Ectodermal cell (in vitro differentiated cells): ENCODE data around the gene SSUH2.

Source experiments
- H3K27ac ChIP-seq: 2 replicates; pipeline ENCODE4 v1.7.0; 2013; ENCODE audit warnings: mild to moderate bottlenecking, low read depth, low read length; ENCODE audit not compliant: insufficient read depth, poor library complexity, severe bottlenecking
- H3K27me3 ChIP-seq: 2 replicates; pipeline ENCODE4 v1.7.0; 2013; ENCODE audit warnings: mild to moderate bottlenecking, low read length; ENCODE audit not compliant: insufficient read depth, control insufficient read depth, poor library complexity, severe bottlenecking
- H3K36me3 ChIP-seq: one replicate; pipeline ENCODE4 v1.7.0; 2013; ENCODE audit warnings: low read length; ENCODE audit not compliant: control insufficient read depth, insufficient read depth
- H3K4me1 ChIP-seq: one replicate; pipeline ENCODE4 v1.7.0; 2013; ENCODE audit warnings: low read length; ENCODE audit not compliant: control insufficient read depth, insufficient read depth
- H3K4me3 ChIP-seq: 2 replicates; pipeline ENCODE4 v1.7.0; 2013; ENCODE audit warnings: low read depth, low read length, control low read depth; ENCODE audit not compliant: insufficient read depth
- H3K9me3 ChIP-seq: 2 replicates; pipeline ENCODE4 v1.7.0; 2013; ENCODE audit warnings: mild to moderate bottlenecking, low read length, moderate library complexity; ENCODE audit not compliant: control insufficient read depth
- WGBS, 2 experiments: methylation state at CpG; one replicate each; pipeline ENCODE4 v1.1.7; 2013; ENCODE audit warnings: missing lambda C conversion rate in 2 of 2; 5-methylcytosine and 5-hydroxymethylcytosine counted together

Gene SSUH2

DNA sequence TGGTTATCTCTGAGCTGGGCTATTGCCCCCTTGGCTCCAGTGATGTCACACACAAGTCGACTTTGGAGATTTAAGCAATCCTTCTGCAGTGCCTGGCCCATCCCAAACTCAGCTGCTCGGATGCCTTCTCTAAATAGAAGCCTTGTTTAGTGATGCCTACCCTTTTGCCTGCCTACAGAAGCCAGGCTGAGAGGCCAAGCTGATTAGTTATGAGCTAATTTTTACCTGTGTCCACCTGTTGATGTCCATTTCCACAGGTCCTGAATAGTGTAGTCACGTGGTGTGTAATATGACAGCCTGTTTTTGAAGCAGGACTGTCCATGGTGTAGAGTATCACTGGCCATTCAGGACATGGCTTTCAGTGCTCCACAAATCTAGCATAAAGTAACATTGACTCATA is 45.5 kb downstream of the SSUH2 start:
- Histone ChIP-seq H3K27me3 (no peaks in the 10 kb centered on the region), H3K36me3 (no peaks in the 10 kb centered on the region), H3K9me3 (no peaks in the 10 kb centered on the region), H3K4me1 (no peaks in the 10 kb centered on the region), H3K27ac (no peak overlapping the region), H3K4me3 (no peak overlapping the region)
- 90 to 95% methylated on average over 3 of the region's 3 CpGs for WGBS, 2 experiments

DNA sequence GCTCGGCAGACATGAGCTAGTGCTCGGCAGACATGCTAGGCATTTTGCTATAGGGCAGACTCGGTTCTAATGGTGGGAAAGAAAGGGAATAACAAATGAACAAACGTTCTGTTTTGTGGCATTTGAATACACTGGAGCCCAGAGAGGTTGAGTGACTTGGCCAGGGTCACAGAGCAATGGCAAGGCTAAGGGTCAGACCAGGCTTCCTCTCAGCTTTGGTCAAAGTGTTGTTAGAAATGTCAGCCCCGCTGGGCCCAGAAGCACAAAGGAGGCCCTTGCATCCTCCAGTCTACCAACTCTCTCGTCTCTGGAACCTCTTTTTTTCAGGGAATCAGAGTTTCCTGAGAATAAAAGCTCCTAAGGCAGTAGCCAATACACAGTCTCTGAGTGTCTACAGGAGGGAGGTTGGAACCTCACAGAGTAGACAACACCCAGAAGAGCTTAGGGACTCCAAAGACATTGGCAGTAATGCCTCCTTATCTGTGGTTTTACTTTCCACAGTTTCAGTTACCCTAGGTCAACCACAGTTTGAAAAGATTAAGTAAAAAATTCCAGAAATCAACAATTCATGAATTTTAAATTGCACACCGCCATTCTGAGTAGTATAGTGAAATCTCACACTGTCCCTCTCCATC is 47.3 kb downstream of the SSUH2 start:
- Histone ChIP-seq H3K4me3 (no peak overlapping the region), H3K27me3 (no peaks in the 10 kb centered on the region), H3K9me3 (no peaks in the 10 kb centered on the region), H3K27ac (no peak overlapping the region), H3K36me3 (no peaks in the 10 kb centered on the region), H3K4me1 (no peaks in the 10 kb centered on the region)
- 81 to 86% methylated on average over 7 of the region's 7 CpGs for WGBS, 2 experiments

GRCh38 chr3:8596321-8597218 is 48.0 kb downstream of the SSUH2 start:
- no peaks in the 10 kb centered on the region for H3K4me1 ChIP-seq
- H3K9me3 ChIP-seq = no peaks in the 10 kb centered on the region
- H3K4me3 ChIP-seq = no peak overlapping the region
- H3K27me3 ChIP-seq = no peaks in the 10 kb centered on the region
- H3K36me3 ChIP-seq = no peaks in the 10 kb centered on the region
- H3K27ac ChIP-seq = no peak overlapping the region
- WGBS, 2 experiments = 88 to 89% methylated on average over 18 of the region's 18 CpGs

DNA sequence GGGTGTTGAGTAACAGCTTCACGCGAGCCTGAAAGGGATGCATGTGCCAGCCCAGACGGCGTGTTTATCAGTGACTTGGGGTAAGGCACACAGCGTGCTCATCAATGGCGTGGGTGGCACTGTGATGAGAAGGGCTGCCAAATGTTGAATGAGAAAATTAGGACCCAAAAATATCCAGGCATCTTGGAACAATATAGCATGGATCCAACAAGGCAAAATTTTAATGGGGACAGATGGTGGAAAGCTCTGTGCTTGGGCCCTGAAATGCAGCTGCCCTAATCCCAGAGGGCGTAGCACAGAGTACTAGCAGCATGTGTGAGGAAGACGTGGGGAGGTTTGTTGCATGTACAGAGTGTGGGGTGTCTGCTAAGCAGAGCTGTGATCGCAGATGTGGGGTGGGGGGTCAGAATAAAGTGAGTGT is 48.9 kb downstream of the SSUH2 start:
- Histone ChIP-seq H3K27ac (no peak overlapping the region), H3K27me3 (no peaks in the 10 kb centered on the region), H3K9me3 (no peaks in the 10 kb centered on the region), H3K4me1 (no peaks in the 10 kb centered on the region), H3K36me3 (no peaks in the 10 kb centered on the region), H3K4me3 (no peak overlapping the region)
- WGBS, 2 experiments = 95 to 97% methylated on average over 9 of the region's 9 CpGs

GRCh38 chr3:8595252-8595651 is 49.3 kb downstream of the SSUH2 start:
- Histone ChIP-seq H3K36me3 (no peaks in the 10 kb centered on the region), H3K27ac (no peak overlapping the region), H3K4me1 (no peaks in the 10 kb centered on the region), H3K9me3 (no peaks in the 10 kb centered on the region), H3K4me3 (no peak overlapping the region), H3K27me3 (no peaks in the 10 kb centered on the region)
- WGBS, 2 experiments = 73% methylated on average over 3 of the region's 3 CpGs

GRCh38 chr3:8593021-8593827 is 51.4 kb downstream of the SSUH2 start:
- no peak overlapping the region for H3K27ac ChIP-seq
- H3K27me3 ChIP-seq = no peaks in the 10 kb centered on the region
- no peaks in the 10 kb centered on the region for H3K9me3 ChIP-seq
- H3K36me3 ChIP-seq = no peaks in the 10 kb centered on the region
- H3K4me3 ChIP-seq = no peak overlapping the region
- 82 to 83% methylated on average over 9 of the region's 9 CpGs for WGBS, 2 experiments
- no peaks in the 10 kb centered on the region for H3K4me1 ChIP-seq

DNA sequence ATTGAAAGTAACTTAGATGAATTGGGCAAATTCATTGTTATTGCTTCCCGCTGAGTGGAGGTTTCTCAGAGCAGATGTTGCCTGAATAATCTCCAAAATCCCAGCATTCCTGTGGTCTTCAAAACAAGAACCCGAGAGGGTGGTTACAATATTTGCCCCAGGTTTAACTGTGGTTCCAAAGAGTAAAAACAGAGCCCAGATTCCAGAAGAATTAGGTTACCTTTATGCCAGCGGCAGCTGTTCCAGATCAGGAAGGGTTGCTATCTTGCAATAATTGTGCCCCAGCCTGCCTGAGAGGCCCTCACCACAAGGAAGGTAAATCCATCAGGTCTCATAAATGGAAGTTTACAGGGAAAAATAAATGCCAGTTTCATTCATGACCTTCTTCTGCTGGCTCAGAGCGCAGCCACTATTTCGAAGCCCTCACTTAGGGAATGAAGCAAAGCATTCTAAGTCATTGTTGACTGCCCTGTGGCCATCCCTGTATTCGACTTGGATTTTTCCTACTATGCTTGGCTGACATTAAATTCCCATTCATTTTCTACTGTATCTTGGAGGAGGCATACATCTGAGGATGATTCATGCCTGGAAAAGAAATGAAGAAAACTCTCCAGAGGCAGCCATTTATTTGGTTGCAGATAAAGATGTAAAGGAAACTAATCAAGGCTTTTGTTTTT is 54.6 kb downstream of the SSUH2 start:
- Histone ChIP-seq H3K36me3 (no peaks in the 10 kb centered on the region), H3K4me1 (no peaks in the 10 kb centered on the region), H3K27me3 (no peaks in the 10 kb centered on the region), H3K27ac (no peak overlapping the region), H3K4me3 (no peak overlapping the region), H3K9me3 (no peaks in the 10 kb centered on the region)
- WGBS, 2 experiments = 91 to 95% methylated on average over 6 of the region's 6 CpGs

GRCh38 chr3:8584661-8585060 is 59.9 kb downstream of the SSUH2 start:
- WGBS, 2 experiments = 92 to 95% methylated on average over 2 of the region's 2 CpGs
- H3K4me3 ChIP-seq = no peak overlapping the region
- no peak overlapping the region for H3K27ac ChIP-seq
- no peaks in the 10 kb centered on the region for H3K36me3 ChIP-seq
- H3K27me3 ChIP-seq = no peaks in the 10 kb centered on the region
- H3K4me1 ChIP-seq = no peaks in the 10 kb centered on the region
- H3K9me3 ChIP-seq = no peaks in the 10 kb centered on the region

GRCh38 chr3:8581806-8582445 is 62.7 kb downstream of the SSUH2 start:
- Histone ChIP-seq H3K9me3 (no peaks in the 10 kb centered on the region), H3K36me3 (no peaks in the 10 kb centered on the region), H3K27me3 (no peaks in the 10 kb centered on the region), H3K4me3 (no peak overlapping the region), H3K27ac (no peak overlapping the region), H3K4me1 (no peaks in the 10 kb centered on the region)
- WGBS, 2 experiments = 94 to 95% methylated on average over 6 of the region's 6 CpGs
